NCI-H1092 treated with DMSO at 0.1 percent for 48 hours (cell line): ENCODE measurements around the gene AIFM3.
"Not testable (repeated sequence)": the region's sequence is repeated elsewhere in the genome, so short reads cannot be mapped to it uniquely, and the experiment has no call there.

Source experiments
- DNase-seq: peaks from one replicate; lab custom pipeline; 2025; lab: John Stamatoyannopoulos, UW

The AIFM3 gene

DNA sequence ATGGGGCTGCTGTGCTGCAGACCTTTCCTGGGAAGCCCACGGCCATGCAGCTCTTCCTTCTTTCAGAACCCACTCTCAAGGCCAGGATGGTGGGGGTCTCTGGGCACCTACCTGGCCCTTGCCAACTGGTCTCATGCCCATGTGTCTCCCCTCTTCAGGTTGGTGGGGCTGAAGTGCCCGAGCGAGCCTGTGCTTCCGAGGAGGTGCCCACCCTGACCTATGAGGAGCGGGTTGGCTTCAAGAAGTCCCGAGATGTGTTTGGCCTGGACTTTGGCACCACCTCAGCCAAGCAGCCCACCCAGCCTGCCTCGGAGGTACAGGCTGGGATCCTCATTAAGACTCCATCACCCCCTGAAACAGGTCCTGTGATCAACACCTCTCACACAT lies 25.0 kb downstream of the AIFM3 start:
- no peak for DNase-seq

- no peak for DNase-seq
Measured at GRCh38 chr22:20992456-20993303, 25.6 kb downstream of the AIFM3 start.

DNA sequence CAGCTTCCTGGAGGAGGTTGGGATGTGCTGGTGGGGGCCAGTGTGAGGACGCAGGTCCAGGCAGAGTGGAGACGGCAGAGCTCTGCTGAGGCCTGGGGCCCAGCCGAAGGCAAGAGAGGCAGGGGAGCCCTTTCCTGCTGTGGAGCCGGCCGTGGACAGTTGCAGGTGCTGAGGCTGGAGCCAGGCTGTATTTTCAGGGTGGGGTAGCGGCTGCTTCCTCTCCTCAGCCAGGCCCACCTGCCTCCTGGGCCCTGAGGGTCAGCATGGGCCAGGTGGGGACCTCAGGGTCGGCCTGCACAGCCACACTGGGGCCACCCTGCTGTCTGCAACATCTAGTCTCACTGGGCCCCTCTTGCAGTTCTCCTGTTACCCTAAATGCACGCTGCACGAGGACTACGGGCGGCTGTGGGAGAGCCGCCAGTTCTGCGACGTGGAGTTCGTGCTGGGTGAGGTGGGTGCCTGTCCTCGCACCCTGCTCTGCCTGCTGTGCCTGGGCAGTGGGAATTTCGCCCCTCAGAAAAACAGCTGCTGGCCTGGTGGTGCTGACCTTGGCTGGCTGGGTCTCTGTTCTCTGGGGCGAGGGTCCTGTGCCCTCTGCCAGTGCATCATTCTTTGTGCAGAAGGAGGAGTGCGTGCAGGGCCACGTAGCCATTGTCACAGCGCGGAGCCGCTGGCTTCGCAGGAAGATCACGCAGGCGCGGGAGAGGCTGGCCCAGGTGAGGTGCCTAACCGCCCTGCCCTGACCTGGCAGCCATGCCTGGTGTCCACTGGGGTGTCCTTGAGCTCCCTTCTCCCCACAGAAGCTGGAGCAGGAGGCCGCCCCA lies 26.5 kb downstream of the AIFM3 start:
- DNase-seq: no peak

DNA sequence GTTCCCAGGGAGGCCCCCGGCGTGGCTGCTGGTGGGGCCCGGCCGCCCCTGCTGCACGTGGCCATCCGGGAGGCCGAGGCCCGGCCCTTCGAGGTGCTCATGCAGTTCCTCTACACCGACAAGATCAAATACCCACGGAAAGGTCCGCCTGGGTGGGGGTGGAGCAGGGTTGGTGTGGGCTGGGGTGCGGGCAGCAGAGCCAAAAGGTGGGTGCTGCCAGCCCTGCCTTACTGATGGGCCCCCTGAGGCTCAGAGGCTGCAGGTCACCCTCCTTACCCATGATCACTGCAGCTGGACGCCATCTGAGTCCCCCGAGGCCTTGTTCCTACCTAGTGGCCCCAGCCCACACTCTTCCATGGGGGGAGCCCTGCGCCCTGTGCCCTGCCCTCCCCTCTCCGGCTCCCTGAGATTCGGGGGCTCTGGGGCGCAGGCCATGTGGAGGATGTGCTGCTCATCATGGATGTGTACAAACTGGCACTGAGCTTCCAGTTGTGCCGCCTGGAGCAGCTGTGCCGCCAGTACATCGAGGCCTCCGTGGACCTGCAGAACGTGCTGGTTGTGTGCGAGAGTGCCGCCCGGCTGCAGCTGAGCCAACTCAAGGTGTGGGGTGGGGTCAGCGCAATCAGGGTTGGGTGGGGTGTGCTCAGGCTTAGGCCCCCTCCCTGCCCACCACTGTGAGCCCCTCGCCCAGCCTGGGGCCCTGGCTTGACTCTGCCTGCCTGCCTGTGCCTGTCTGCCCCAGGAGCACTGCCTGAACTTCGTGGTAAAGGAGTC lies 27.3 kb downstream of the AIFM3 start:
- DNase-seq: no peak

DNA sequence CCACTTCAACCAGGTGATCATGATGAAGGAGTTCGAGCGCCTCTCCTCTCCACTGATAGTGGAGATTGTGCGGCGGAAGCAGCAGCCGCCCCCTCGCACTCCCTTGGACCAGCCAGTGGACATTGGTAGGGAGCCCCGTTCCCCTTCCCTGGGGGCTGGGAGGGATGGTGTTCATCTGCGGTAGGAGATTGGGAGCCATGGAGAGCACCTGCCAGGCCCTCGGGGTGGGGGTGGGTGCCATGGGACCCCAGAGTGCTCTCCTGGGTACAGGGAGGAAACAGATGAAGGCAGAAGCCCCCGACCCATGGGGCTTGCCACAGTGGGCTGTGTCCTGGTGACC lies 27.8 kb downstream of the AIFM3 start:
- DNase-seq: no peak

- no peak for DNase-seq
Measured at GRCh38 chr22:20995329-20996030, 28.4 kb downstream of the AIFM3 start.

GRCh38 chr22:20996031-20996410 lies 29.0 kb downstream of the AIFM3 start:
- DNase-seq: no peak

DNA sequence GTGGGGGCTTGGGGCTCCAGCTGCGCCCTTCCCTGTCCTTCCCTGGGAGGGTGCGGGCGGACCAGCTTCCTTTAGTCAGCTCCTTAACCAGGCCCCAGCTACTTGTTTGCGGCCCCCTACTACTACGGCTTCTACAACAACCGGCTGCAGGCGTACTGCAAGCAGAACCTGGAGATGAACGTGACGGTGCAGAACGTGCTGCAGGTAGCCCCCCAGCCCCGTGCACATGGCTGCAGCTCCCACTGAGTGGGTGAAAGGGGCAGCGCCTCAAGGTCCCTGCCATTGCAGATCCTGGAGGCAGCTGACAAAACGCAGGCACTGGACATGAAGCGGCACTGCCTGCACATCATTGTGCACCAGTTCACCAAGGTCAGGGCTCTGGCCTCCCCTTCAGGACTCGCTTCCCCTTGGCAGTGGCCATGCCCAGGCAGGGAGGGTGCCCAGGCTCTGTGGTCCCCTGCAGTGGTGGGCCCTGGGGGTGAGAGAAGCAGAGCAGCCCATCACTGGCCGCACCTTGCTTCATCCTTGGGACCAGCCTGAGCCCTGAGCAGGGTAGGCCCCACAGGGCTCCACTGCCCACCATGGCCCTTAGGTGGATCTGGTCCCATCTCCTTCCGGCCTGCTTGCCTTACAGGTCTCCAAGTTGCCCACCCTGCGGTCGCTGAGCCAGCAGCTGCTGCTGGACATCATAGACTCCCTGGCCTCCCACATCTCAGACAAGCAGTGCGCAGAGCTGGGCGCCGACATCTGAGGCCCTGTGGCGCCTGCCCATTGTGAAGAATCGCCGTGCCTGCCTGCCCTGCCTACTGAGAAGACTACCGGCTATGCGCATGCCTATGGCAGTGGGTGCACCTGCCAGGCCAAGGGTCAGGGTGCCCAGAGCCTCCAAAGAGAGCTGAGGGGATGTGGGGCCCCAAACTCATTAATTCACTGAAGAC lies 29.8 kb downstream of the AIFM3 start:
- no peak for DNase-seq

DNA sequence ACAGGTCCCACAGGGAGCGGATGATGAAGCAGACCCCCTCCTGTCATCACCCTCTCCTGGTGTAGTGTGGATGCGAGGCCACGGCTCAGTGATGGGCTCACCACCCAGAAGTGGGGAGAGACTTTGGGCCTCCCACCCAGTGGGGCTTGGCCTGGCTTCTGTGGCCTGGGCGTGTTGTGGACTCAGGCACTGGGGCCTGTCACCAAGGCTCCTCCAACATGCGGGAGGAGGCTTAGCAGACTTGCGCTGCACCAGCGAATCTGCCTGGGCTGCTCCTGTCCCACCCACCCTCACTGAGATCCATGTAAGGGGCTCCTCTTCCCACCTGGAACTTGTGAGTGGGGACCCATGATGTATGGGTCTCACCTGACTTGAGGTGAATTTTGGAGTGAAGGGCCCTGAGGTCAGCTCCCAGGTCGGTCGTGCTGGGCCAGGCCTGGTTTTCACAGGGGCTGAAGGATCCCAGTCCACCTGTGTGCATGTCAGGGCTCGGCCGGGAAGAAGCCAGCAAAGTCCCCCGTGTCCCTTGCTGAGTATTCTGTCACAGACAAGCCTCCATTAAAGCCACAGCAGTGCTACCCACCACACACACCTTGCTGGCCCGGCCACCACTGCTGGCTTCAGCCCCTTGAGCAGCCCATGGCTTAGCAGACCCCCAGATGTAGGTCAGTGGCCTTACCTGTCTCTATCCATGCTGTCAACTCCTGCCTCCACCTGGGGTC lies 30.6 kb downstream of the AIFM3 start:
- DNase-seq: no peak

- DNase-seq: no peak
Measured at GRCh38 chr22:20998411-20999336, 31.6 kb downstream of the AIFM3 start.

DNA sequence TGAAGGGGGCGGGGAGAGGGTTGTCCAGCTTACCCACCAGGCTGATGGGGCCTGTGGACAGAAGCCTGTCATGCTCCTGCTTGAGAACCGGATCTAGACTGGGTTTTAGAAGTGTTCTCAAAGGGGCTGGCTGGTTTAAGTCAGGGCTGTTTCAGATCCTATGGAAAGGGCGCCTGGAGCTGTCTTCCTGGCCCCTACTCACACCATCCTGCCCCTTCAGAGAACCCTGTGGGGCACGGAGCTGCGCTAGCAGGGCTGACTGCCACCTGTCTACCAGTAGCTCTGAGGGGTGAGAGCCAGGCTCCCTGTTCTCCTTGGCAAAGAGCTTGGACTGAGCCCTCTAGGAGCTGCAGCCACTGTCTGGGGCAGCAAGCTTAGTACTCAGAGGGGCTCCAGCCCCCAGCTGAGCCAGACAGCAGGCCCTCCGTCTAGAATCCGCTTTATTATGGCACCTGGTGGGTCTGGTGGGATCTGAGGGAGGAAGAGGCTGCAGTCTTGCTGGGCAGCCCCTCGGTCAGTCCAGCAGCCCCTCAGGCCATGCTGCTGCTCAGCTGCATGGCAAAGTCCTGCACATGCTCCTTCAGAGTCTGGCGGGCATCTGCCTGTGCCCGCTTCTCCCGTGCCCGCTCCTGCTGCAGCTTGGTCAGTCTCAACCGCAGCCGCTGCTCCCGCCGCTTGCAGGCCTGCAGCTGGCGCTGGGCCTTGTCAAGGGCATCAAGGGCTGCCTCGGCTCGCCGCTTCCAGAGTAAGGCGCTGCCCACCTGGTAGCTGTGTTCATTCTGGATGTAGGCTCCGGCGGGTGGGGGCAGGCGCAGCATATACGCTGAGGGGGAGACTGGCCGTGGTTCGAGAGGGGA lies 32.5 kb downstream of the AIFM3 start:
- no peak for DNase-seq

GRCh38 chr22:21000207-21000986 lies 33.3 kb downstream of the AIFM3 start:
- DNase-seq: peak; percentile 36

GRCh38 chr22:21000987-21001600 lies 34.0 kb downstream of the AIFM3 start:
- DNase-seq: peak; percentile 26

DNA sequence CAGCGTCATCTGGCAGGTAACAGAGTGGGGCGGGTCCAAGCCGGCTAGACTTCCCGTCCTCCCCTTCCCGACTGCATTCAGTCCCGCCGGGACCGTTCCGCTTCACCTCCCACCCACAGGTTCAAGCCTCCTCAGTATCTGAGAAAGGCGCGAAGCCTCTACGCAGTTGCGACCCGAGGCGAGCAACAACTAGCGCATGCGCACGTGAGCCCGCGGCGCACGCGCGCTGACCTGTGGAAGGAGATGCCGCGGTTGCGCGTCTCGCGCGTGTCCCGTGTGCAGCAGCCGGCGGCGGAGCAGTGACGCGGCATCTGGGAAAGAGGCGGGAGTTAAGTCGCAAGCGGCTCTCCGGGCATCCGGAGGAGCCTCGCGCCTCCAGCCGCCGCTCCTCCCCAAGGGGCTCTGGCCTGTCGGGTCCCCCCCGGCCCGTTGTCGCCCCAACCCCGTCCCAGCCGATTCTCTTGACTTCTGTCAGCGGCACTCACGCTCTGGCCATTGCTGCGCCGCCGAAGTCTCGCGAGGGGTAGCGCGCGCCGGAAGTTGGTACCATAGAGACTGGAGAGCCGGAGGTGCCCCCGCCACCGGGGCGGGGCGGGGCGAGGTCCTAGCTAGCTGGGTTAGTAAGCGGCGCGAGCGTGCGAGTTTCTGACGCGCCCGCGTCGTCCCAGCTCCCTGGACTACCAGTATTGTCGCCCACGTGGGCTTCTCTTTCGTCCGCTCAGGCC lies 34.7 kb downstream of the AIFM3 start, which contains the start of gene THAP7:
THAP7 (minus strand) TSS at position 518 of the 725 bp plus-strand sequence; CDS start at position 311, 207 bp downstream.
- DNase-seq: peak; percentile 96

DNA sequence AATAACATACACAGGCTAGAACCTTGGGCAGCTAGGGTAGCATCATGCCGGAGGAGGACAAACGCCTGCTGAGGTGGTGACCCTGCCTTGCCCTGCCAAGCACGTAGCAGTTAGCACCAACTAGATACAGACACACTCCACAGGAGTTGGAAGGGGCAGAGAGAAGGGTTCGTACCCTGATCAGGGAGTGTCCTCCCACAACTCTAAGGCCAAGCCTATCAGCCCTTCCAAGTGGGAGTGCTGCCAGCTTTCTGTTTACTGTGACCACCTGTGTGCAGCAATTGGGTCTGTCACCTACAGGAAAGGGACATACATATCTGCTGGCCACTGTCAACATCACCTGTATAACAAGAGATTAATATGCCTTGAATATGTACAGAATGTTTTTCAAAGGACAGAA lies 36.7 kb downstream of the AIFM3 start:
- DNase-seq: peak; percentile 23

DNA sequence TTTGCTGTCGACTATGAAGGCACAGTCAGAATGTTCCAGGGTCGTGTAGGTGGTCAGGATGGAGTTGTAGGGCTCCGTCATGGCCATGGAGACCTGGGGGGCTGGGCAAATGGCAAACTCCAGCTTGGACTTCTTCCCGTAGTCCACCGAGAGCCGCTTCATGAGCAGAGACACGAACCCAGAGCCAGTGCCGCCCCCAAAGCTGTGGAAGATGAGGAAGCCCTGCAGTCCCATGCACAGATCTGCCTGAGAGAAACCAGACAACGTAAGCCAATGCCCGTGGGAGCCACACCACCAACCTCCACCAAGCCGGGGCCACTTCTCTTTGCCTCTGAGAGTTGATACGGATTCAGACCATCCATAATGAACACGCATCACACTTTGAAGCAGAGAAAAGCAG lies 42.2 kb downstream of the AIFM3 start:
- DNase-seq: not testable (repeated sequence)
